Natural killer cell (primary cell): ENCODE data around the gene SLC17A8. TPM values are rescaled to one million over a fixed set of nuclear protein-coding genes. Genes with fewer than 3 reads are reported as not detected.
"Not testable (repeated sequence)": the region's sequence is repeated elsewhere in the genome, so short reads cannot be mapped to it uniquely, and the experiment has no call there.

Experiments used
- ATAC-seq, 3 donors: fragments of 150-1000 bp in 2 of 3; fragments of 200-7000 bp in 1 of 3; cut with Tn5 transposase; 1 replicate in 1 of 3; 2 replicates in 2 of 3; pipeline ENCODE4 v1.10.0; 2021; ENCODE audit warnings: mild to moderate bottlenecking in 2 of 3, moderate library complexity in 2 of 3
- DNase-seq, 2 donors: peaks; one replicate each; pipeline versions ENCODE4 v3.0.0 to v3.0.0-alpha.2; 2013 to 2021; ENCODE audit warnings: mixed read lengths in 1 of 2
- H3K27ac ChIP-seq: one replicate; pipeline ENCODE4 v1.5.1; 2013; ENCODE audit warnings: mild to moderate bottlenecking, low read length
- H3K27me3 ChIP-seq: one replicate; pipeline ENCODE4 v1.6.1; 2013; ENCODE audit warnings: low read length; ENCODE audit not compliant: control insufficient read depth, insufficient read depth
- H3K36me3 ChIP-seq: one replicate; pipeline ENCODE4 v1.6.1; 2013; ENCODE audit warnings: low read length; ENCODE audit not compliant: control insufficient read depth, insufficient read depth
- H3K4me1 ChIP-seq: one replicate; pipeline ENCODE4 v1.6.1; 2013; ENCODE audit warnings: low read length; ENCODE audit not compliant: control insufficient read depth, insufficient read depth
- H3K4me3 ChIP-seq: one replicate; pipeline ENCODE4 v1.5.1; 2013; ENCODE audit warnings: low read length
- H3K9me3 ChIP-seq: one replicate; pipeline ENCODE4 v1.6.1; 2013; ENCODE audit warnings: low read length; ENCODE audit not compliant: control insufficient read depth, insufficient read depth
- H3K27ac Mint-ChIP-seq, 2 donors: one replicate each; pipeline ENCODE4 v1.8.0; 2022; ENCODE audit warnings: mild to moderate bottlenecking in 2 of 2, mixed read lengths in 2 of 2, moderate library complexity in 1 of 2
- H3K27me3 Mint-ChIP-seq, 2 donors: one replicate each; pipeline ENCODE4 v1.8.0; 2022; ENCODE audit warnings: low read depth in 2 of 2, mixed read lengths in 2 of 2
- H3K36me3 Mint-ChIP-seq: one replicate; pipeline ENCODE4 v1.8.0; 2022; ENCODE audit warnings: mixed read lengths
- H3K4me1 Mint-ChIP-seq, 2 donors: one replicate each; pipeline ENCODE4 v1.8.0; 2022; ENCODE audit warnings: mixed read lengths in 2 of 2
- H3K4me3 Mint-ChIP-seq: one replicate; pipeline ENCODE4 v1.8.0; 2022; ENCODE audit warnings: mild to moderate bottlenecking, moderate library complexity, mixed read lengths
- H3K9me3 Mint-ChIP-seq, 2 donors: one replicate each; pipeline ENCODE4 v1.8.0; 2022; ENCODE audit warnings: mixed read lengths in 2 of 2
- WGBS: methylation state at CpG from one replicate; pipeline ENCODE4 v1.1.7; 2013; ENCODE audit warnings: missing lambda C conversion rate; ENCODE audit not compliant: insufficient coverage; 5-methylcytosine and 5-hydroxymethylcytosine counted together
- intact Hi-C: fragments of 100-400 bp; cut with micrococcal nuclease; formaldehyde crosslinking; loops from one replicate; pipeline ENCODE4 v1.14.2; 2022
- total RNA-seq, 4 donors: library from RNA; stranded (reverse); fragments of 120-200 nt in 1 of 4; gene quantifications; one replicate each; pipeline versions ENCODE4 v1.2.3 to v1.2.4, GENCODE V29; 2013 to 2022
- TF ChIP-seq, protein P1 (sequence below): fragments of 200-600 bp; IDR thresholded peaks from one replicate; pipeline ENCODE4 v1.8.0; 2022; ENCODE audit warnings: antibody characterized with exemption

Gene SLC17A8
- total RNA-seq = not detected
- not detected for total RNA-seq (2013)

DNA sequence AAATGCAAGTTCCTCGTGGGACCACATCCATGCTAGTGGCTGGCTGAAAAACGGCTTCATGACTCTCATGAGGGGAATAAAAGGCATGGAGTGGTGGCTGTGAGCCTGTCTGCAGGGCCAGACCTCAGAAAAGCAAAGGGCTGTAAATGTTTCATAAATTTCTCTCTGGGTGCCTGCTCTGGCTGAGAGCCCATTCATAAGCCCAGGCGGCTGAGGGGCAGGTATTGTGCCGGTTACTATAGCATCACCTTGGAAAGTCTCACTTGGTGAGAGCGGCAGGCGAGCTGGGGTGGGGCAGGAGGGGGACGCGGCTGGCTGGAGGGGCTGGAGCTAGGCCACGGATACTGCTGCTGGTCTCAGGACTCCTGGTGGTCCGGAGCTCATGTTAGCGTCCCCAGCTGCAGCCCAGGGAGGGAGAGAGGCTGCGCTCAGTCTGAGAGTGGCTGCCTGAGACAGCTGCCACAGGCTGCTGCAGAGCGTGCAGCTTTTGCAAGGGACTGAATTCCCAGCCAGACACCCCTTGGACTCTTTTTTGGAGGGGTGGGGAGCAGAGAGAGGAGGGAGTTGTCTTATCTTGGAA lies at the start of gene SLC17A8:
Gene SLC17A8 (plus strand): TSS at position 431 of the 580 bp plus-strand sequence. CDS start 318 bp downstream, outside the sequence.
- ATAC-seq = no peak
- Mint-ChIP-seq H3K36me3 (no peaks in the 10 kb centered on the region), H3K27me3 (peaks cover 38 to 46% of the 10 kb centered on the region in 2 donors), H3K9me3 (no peaks in the 10 kb centered on the region), H3K27ac (no peak within 1 kb of the TSS), H3K4me1 (no peaks in the 10 kb centered on the region), H3K4me3 (no peak within 1 kb of the TSS)
- DNase-seq = no peak
- TF ChIP-seq, protein P1, sequence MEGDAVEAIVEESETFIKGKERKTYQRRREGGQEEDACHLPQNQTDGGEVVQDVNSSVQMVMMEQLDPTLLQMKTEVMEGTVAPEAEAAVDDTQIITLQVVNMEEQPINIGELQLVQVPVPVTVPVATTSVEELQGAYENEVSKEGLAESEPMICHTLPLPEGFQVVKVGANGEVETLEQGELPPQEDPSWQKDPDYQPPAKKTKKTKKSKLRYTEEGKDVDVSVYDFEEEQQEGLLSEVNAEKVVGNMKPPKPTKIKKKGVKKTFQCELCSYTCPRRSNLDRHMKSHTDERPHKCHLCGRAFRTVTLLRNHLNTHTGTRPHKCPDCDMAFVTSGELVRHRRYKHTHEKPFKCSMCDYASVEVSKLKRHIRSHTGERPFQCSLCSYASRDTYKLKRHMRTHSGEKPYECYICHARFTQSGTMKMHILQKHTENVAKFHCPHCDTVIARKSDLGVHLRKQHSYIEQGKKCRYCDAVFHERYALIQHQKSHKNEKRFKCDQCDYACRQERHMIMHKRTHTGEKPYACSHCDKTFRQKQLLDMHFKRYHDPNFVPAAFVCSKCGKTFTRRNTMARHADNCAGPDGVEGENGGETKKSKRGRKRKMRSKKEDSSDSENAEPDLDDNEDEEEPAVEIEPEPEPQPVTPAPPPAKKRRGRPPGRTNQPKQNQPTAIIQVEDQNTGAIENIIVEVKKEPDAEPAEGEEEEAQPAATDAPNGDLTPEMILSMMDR = no peak
- H3K27ac ChIP-seq = no peak within 1 kb of the TSS
- intact Hi-C loops = no loop called here
- H3K4me1 ChIP-seq = no peaks in the 10 kb centered on the region
- 47% methylated on average over 13 of the region's 13 CpGs for WGBS
- H3K36me3 ChIP-seq = no peaks in the 10 kb centered on the region
- no peaks in the 10 kb centered on the region for H3K9me3 ChIP-seq
- no peak within 1 kb of the TSS for H3K4me3 ChIP-seq
- H3K27me3 ChIP-seq = no peaks in the 10 kb centered on the region

DNA sequence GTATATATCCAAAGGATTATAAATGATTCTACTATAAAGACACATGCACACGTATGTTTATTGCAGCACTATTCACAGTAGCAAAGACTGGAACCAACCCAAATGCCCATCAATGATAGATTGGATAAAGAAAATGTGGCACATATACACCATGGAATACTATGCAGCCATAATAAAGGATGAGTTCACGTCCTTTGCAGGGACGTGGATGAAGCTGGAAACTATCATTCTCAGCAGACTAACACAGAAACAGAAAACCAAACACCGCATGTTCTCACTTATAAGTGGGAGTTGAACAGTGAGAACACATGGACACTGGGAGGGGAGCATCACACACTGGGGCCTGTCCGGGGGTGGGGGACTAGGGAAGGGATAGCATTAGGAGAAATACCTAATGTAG lies 48.7 kb upstream of the SLC17A8 start:
- H3K36me3 Mint-ChIP-seq = not testable (repeated sequence)

DNA sequence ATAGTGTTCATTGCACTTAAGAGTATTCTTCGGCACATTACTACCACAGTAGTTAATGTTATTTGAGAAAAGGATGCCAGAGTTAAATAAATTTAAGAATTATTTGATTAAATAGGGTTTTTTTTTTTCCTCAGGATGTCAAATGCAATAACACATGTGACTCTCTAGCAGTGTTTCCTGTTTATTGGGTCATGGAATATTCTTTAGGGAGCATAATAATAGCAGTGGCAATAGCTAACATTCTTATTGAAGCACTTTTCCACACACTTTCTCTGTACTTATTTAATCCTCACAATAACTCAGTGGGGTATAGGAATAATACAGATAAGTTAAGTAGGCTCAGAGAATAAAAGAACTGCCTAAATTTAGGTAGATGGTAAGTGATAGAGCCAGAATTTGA lies 45.6 kb upstream of the SLC17A8 start:
- Mint-ChIP-seq H3K4me1 (peaks cover 5 to 6% of the 10 kb centered on the region in 2 donors), H3K27ac (no peak overlapping the region), H3K27me3 (no peaks in the 10 kb centered on the region), H3K4me3 (no peak overlapping the region), H3K36me3 (peaks cover 7% of the 10 kb centered on the region), H3K9me3 (no peaks in the 10 kb centered on the region)
- WGBS = no CpG with 5 or more reads among the region's 1 CpG
- Histone ChIP-seq H3K9me3 (no peaks in the 10 kb centered on the region), H3K27ac (no peak overlapping the region), H3K4me3 (no peak overlapping the region), H3K36me3 (peaks cover 35% of the 10 kb centered on the region), H3K27me3 (no peaks in the 10 kb centered on the region), H3K4me1 (no peaks in the 10 kb centered on the region)
- ATAC-seq (no peak), DNase-seq (no peak)
- intact Hi-C loops = no loop called here
- TF ChIP-seq, protein P1 = no peak

More for the DNA sequence above, 48.7 kb upstream of the SLC17A8 start:
- intact Hi-C loops, H3K9me3 Mint-ChIP-seq, DNase-seq, H3K27ac Mint-ChIP-seq, H3K27me3 Mint-ChIP-seq, H3K9me3 ChIP-seq, H3K4me3 Mint-ChIP-seq, ATAC-seq, H3K27me3 ChIP-seq, H3K4me3 ChIP-seq, H3K27ac ChIP-seq: not testable (repeated sequence)
- WGBS = 97% methylated on average over 2 of the region's 5 CpGs
- H3K4me1 Mint-ChIP-seq = peaks cover 22 to 29% of the 10 kb centered on the region in 2 donors
- Histone ChIP-seq H3K36me3 (peaks cover 12% of the 10 kb centered on the region), H3K4me1 (peaks cover 12% of the 10 kb centered on the region)

DNA sequence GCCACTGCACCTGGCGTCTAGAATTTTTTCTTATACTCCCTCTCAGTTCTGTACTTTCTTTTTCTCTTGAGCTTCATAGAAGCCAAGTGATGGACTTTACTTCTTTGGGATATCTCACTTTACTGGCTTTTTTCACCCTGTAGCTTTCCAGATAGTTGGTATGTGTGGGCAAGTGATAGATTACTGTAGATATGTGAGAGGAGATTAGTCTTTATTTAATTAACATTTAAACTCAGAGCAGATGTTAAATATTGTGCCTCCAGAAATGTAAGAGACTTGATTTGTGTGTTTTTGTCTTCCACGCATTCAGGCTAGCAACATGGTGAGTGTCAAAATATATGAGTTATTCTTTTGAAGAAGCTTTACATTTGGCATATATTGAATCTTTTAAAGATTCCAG lies 39.5 kb upstream of the SLC17A8 start:
- DNase-seq (no peak), ATAC-seq (no peak)
- H3K36me3 ChIP-seq = peaks cover 43% of the 10 kb centered on the region
- Mint-ChIP-seq H3K27ac (no peak overlapping the region), H3K9me3 (no peaks in the 10 kb centered on the region), H3K4me3 (no peak overlapping the region), H3K4me1 (no peaks in the 10 kb centered on the region), H3K36me3 (no peaks in the 10 kb centered on the region), H3K27me3 (no peaks in the 10 kb centered on the region)
- H3K27ac ChIP-seq = no peak overlapping the region
- H3K4me3 ChIP-seq = no peak overlapping the region
- TF ChIP-seq, protein P1 = no peak
- no peaks in the 10 kb centered on the region for H3K27me3 ChIP-seq
- no peaks in the 10 kb centered on the region for H3K4me1 ChIP-seq
- intact Hi-C loops = no loop called here
- WGBS = 95% methylated on average over 2 of the region's 2 CpGs
- no peaks in the 10 kb centered on the region for H3K9me3 ChIP-seq
